Caco-2 (cell line): ENCODE measurements around the gene OR6Y1. TPM values are rescaled to one million over a fixed set of nuclear protein-coding genes. Genes with fewer than 3 reads are reported as not detected.

Source experiments
- BruUV-seq: library from RNA; stranded (reverse); fragments of 400-500 nt; replicated peaks from 2 replicates; lab custom pipeline; 2021; lab: Mats Ljungman, UMichigan
- CTCF ChIA-PET: fragments of 300-600 bp; sonication (Branson Sonifier 250); formaldehyde crosslinking; loops from one replicate; lab custom pipeline; 2022; ENCODE audit warnings: antibody characterized with exemption; lab: Charles Lee
- POLR2A ChIA-PET: fragments of 300-600 bp; sonication (Branson Sonifier 250); formaldehyde crosslinking; loops from one replicate; lab custom pipeline; 2022; ENCODE audit warnings: antibody characterized with exemption; lab: Charles Lee
- DNase-seq, 2 experiments: peaks; one replicate each; pipeline versions ENCODE4 v3.0.0 to v3.0.0-alpha.2; 2020 to 2022
- H3K27me3 ChIP-seq: replicated peaks from 2 replicates; pipeline ENCODE4 v1.6.0; 2011; ENCODE audit warnings: low read length; ENCODE audit not compliant: control insufficient read depth, insufficient read depth
- H3K36me3 ChIP-seq: 2 replicates; pipeline ENCODE4 v1.5.1; 2011; ENCODE audit warnings: low read length; ENCODE audit not compliant: control insufficient read depth, insufficient read depth
- H3K4me1 ChIP-seq: fragments of 250-450 bp; sonication (Bioruptor Pico); 2 replicates; pipeline ENCODE4 v1.5.1; 2020; ENCODE audit warnings: mild to moderate bottlenecking
- H3K4me3 ChIP-seq: 2 replicates; pipeline ENCODE4 v1.5.1; 2011; ENCODE audit warnings: low read depth, mild to moderate bottlenecking, control low read depth, low read length
- H3K9me3 ChIP-seq: fragments of 250-450 bp; sonication (Bioruptor Pico); 2 replicates; pipeline ENCODE4 v1.5.1; 2020; ENCODE audit warnings: mild to moderate bottlenecking, moderate library complexity
- H3K27ac Mint-ChIP-seq: one replicate; pipeline ENCODE4 v1.8.0; 2022; ENCODE audit warnings: mixed read lengths; ENCODE audit not compliant: unreplicated experiment
- H3K27me3 Mint-ChIP-seq: one replicate; pipeline ENCODE4 v1.8.0; 2022; ENCODE audit warnings: mixed read lengths; ENCODE audit not compliant: insufficient read depth, unreplicated experiment
- H3K36me3 Mint-ChIP-seq: one replicate; pipeline ENCODE4 v1.8.0; 2022; ENCODE audit warnings: mild to moderate bottlenecking, mixed read lengths; ENCODE audit not compliant: insufficient read depth, unreplicated experiment
- H3K4me1 Mint-ChIP-seq: one replicate; pipeline ENCODE4 v1.8.0; 2022; ENCODE audit warnings: low read depth, mixed read lengths; ENCODE audit not compliant: unreplicated experiment
- H3K4me3 Mint-ChIP-seq: one replicate; pipeline ENCODE4 v1.8.0; 2022; ENCODE audit warnings: mild to moderate bottlenecking, moderate library complexity, mixed read lengths; ENCODE audit not compliant: unreplicated experiment
- H3K9me3 Mint-ChIP-seq: one replicate; pipeline ENCODE4 v1.8.0; 2022; ENCODE audit warnings: mixed read lengths; ENCODE audit not compliant: unreplicated experiment
- CTCF ChIP-seq, 2 experiments: fragments of 200-600 bp in 1 of 2; IDR thresholded peaks; 1 replicate in 1 of 2; 2 replicates in 1 of 2; pipeline versions ENCODE4 v1.5.1 to v1.8.0; 2011 to 2022; ENCODE audit warnings: antibody characterized with exemption in 1 of 2, control low read depth in 1 of 2, inconsistent platforms in 1 of 2, low read depth in 1 of 2, low read length in 1 of 2, mild to moderate bottlenecking in 1 of 2, moderate library complexity in 1 of 2; ENCODE audit not compliant: insufficient read depth in 1 of 2, severe bottlenecking in 1 of 2, unreplicated experiment in 1 of 2
- intact Hi-C: fragments of 100-400 bp; cut with micrococcal nuclease; formaldehyde crosslinking; loops from one replicate; pipeline ENCODE4 v1.10.0; 2022; ENCODE audit not compliant: unreplicated experiment
- total RNA-seq: library from RNA; stranded (reverse); gene quantifications from 2 replicates; pipeline ENCODE4 v1.2.3, GENCODE V29; 2022

OR6Y1 gene
- total RNA-seq, 1 experiment from 2014 or later, result not detected

DNA sequence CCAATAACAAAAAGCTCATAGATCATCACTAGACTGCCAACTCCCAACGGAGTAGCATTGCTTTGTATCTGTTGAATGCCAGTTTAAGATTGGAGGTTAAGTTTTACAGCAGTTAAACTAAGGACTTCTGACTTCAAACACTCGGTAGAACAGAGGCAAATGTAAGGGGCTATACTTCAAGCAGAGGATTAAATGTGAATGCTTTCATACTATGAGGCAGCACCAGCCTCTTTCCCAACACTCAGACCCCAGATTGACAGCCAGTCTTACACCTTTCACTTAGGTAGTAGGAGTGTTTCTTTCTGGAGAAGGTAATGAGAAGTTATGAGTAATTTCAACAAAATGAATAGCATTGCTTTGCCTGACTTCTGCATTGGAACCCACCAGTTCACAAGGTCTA, 59.4 kb downstream of the OR6Y1 start:
- Mint-ChIP-seq H3K27me3 (peaks cover 5% of the 10 kb centered on the region), H3K9me3 (no peaks in the 10 kb centered on the region), H3K36me3 (no peaks in the 10 kb centered on the region), H3K4me3 (no peak overlapping the region), H3K27ac (no peak overlapping the region), H3K4me1 (no peaks in the 10 kb centered on the region)
- no peaks in the 10 kb centered on the region for H3K4me1 ChIP-seq
- no peaks in the 10 kb centered on the region for H3K27me3 ChIP-seq
- intact Hi-C loops, result loop anchor here (10.0 kb wide), 1 partner anchor 290 kb away; no protein-coding TSS in a partner anchor
- BruUV-seq, result no TSS peak
- H3K9me3 ChIP-seq, result no peaks in the 10 kb centered on the region; the same call in 1 of the 2 replicates
- DNase-seq, result no peak
- ChIA-PET POLR2A (no interaction called here), CTCF (no interaction called here)
- H3K36me3 ChIP-seq, result no peaks in the 10 kb centered on the region
- no peak for TF ChIP-seq CTCF (IDR thresholded peaks at IDR 0.05; ENCODE audit: insufficient read depth in 1 of 2, low read depth in 1 of 2, low read length in 1 of 2, severe bottlenecking in 1 of 2, unreplicated experiment in 1 of 2)
- no peak overlapping the region for H3K4me3 ChIP-seq

Other genes with a start within 250 kb of the OR6Y1 start
- gene CD1B, start 222.9 kb downstream of the OR6Y1 start, total RNA-seq, result not detected in 2 replicates
- gene CD1E, start 200.5 kb downstream of the OR6Y1 start, total RNA-seq, result not detected in 2 replicates
- gene OR10T2, start 154.9 kb downstream of the OR6Y1 start, total RNA-seq, result not detected in 2 replicates
- not detected in 2 replicates for gene OR10K2, start 128.2 kb downstream of the OR6Y1 start, total RNA-seq
- not detected in 2 replicates for gene OR10K1, start 92.6 kb downstream of the OR6Y1 start, total RNA-seq
- not detected in 2 replicates for gene OR10R2, start 82.2 kb downstream of the OR6Y1 start, total RNA-seq
- not detected in 2 replicates for gene OR6P1, start 16.2 kb upstream of the OR6Y1 start, total RNA-seq
- not detected in 2 replicates for gene OR10X1, start 25.5 kb upstream of the OR6Y1 start, total RNA-seq
- not detected in 2 replicates for gene OR10Z1, start 50.9 kb upstream of the OR6Y1 start, total RNA-seq
- not detected in 2 replicates for gene SPTA1, start 132.3 kb upstream of the OR6Y1 start, total RNA-seq
- gene OR6K2, start 146.2 kb upstream of the OR6Y1 start, total RNA-seq, result not detected in 2 replicates
- not detected in 2 replicates for gene OR6K3, start 166.3 kb upstream of the OR6Y1 start, total RNA-seq
- gene OR6K6, start 200.3 kb upstream of the OR6Y1 start, total RNA-seq, result not detected in 2 replicates
- not detected in 2 replicates for gene OR6N1, start 217.8 kb upstream of the OR6Y1 start, total RNA-seq
- not detected in 2 replicates for gene OR6N2, start 226.8 kb upstream of the OR6Y1 start, total RNA-seq